NCI-H146 treated with DMSO at 0.1 percent for 48 hours (cell line): ENCODE measurements around the gene MT1X.
"Not testable (repeated sequence)": the region's sequence is repeated elsewhere in the genome, so short reads cannot be mapped to it uniquely, and the experiment has no call there.

ENCODE experiments used
- DNase-seq: peaks from one replicate; lab custom pipeline; 2025; ENCODE audit not compliant: unreplicated experiment; lab: John Stamatoyannopoulos, UW

Gene MT1X

GRCh38 chr16:56709443-56710040 lies 27.3 kb downstream of the MT1X start:
- no peak for DNase-seq

- no peak for DNase-seq
Measured at GRCh38 chr16:56710181-56710737, 28.0 kb downstream of the MT1X start.

GRCh38 chr16:56711862-56712261 lies 29.6 kb downstream of the MT1X start:
- DNase-seq = no peak

- no peak for DNase-seq
Measured at GRCh38 chr16:56713794-56714193, 31.5 kb downstream of the MT1X start.

- no peak for DNase-seq
Measured at GRCh38 chr16:56715126-56715525, 32.9 kb downstream of the MT1X start.

- no peak for DNase-seq
Measured at GRCh38 chr16:56716761-56717160, 34.5 kb downstream of the MT1X start.

- not testable (repeated sequence) for DNase-seq
Measured at GRCh38 chr16:56717532-56717931, 35.3 kb downstream of the MT1X start.

- no peak for DNase-seq
Measured at GRCh38 chr16:56722200-56722842, 40.1 kb downstream of the MT1X start.

- no peak for DNase-seq
Measured at GRCh38 chr16:56724191-56724590, 41.9 kb downstream of the MT1X start.

GRCh38 chr16:56726283-56726682 lies 44.0 kb downstream of the MT1X start:
- DNase-seq = no peak

GRCh38 chr16:56726926-56727325 lies 44.7 kb downstream of the MT1X start:
- no peak for DNase-seq

GRCh38 chr16:56728027-56728426 lies 45.8 kb downstream of the MT1X start:
- no peak for DNase-seq

GRCh38 chr16:56728980-56729734 lies 46.9 kb downstream of the MT1X start:
- no peak for DNase-seq

GRCh38 chr16:56729735-56730662 lies 47.7 kb downstream of the MT1X start, which contains the start of gene NUP93:
NUP93 (plus strand) TSS chr16:56730129; CDS start chr16:56748248, 18,119 bp downstream.
- peak; percentile 76 for DNase-seq

- DNase-seq = no peak
Measured at GRCh38 chr16:56732366-56732765, 50.1 kb downstream of the MT1X start.

GRCh38 chr16:56732832-56733231 lies 50.6 kb downstream of the MT1X start:
- DNase-seq = no peak
